SU-DHL-6 (cell line): ENCODE results near the gene RFXANK.
A peak's percentile ranks its signal among the peaks of the same experiment; 100 is the strongest.

Experiments used
- H2AFZ ChIP-seq: fragments of 200-600 bp; sonication (generic); 2 replicates; pipeline ENCODE4 v1.6.1; 2014; ENCODE audit warnings: low read depth, mild to moderate bottlenecking, moderate library complexity, mixed read lengths, antibody characterized with exemption, low read length; ENCODE audit not compliant: severe bottlenecking
- H3F3A ChIP-seq: fragments of 200-600 bp; shearing (Covaris generic); 2 replicates; pipeline ENCODE4 v1.6.0; 2016; ENCODE audit warnings: antibody characterized with exemption, mild to moderate bottlenecking; ENCODE audit not compliant: insufficient read depth
- H3K27ac ChIP-seq: fragments of 200-600 bp; sonication (generic); 2 replicates; pipeline ENCODE4 v1.5.1; 2016; ENCODE audit warnings: low read depth, mild to moderate bottlenecking, low read length, moderate library complexity, mixed read lengths
- H3K27me3 ChIP-seq: fragments of 200-600 bp; sonication (generic), shearing (Covaris generic); 2 replicates; pipeline ENCODE4 v1.6.0; 2014; ENCODE audit warnings: mild to moderate bottlenecking, low read length
- H3K36me3 ChIP-seq: fragments of 200-600 bp; sonication (generic); 2 replicates; pipeline ENCODE4 v1.6.1; 2014; ENCODE audit warnings: mild to moderate bottlenecking, low read length, mixed read lengths
- H3K4me2 ChIP-seq: fragments of 300-600, 200-600 bp; shearing (Covaris generic), sonication (generic); 2 replicates; pipeline ENCODE4 v1.6.0; 2014; ENCODE audit warnings: low read length, low read depth, mild to moderate bottlenecking; ENCODE audit not compliant: poor library complexity, severe bottlenecking
- H3K4me3 ChIP-seq: fragments of 200-600 bp; sonication (generic); 2 replicates; pipeline ENCODE4 v1.5.1; 2014; ENCODE audit warnings: antibody characterized with exemption, low read length, mild to moderate bottlenecking, mixed read lengths; ENCODE audit not compliant: insufficient read depth, poor library complexity, severe bottlenecking
- H3K79me2 ChIP-seq: fragments of 200-600 bp; sonication (generic); 2 replicates; pipeline ENCODE4 v1.6.1; 2014; ENCODE audit warnings: mild to moderate bottlenecking, low read length, moderate library complexity; ENCODE audit not compliant: insufficient read depth
- H3K9ac ChIP-seq: fragments of 200-600 bp; sonication (generic); 2 replicates; pipeline ENCODE4 v1.7.0; 2014; ENCODE audit warnings: mild to moderate bottlenecking, low read length
- H3K9me2 ChIP-seq: fragments of 200-600 bp; sonication (generic); replicated peaks from 2 replicates; pipeline ENCODE4 v1.6.1; 2014; ENCODE audit warnings: low read length; ENCODE audit not compliant: insufficient read depth
- H3K9me3 ChIP-seq: fragments of 200-600 bp; sonication (generic); 2 replicates; pipeline ENCODE4 v1.6.1; 2014; ENCODE audit warnings: low read length, mixed read lengths; ENCODE audit not compliant: insufficient read depth
- H4K20me1 ChIP-seq: fragments of 200-600 bp; sonication (generic); 2 replicates; pipeline ENCODE4 v1.6.1; 2014; ENCODE audit warnings: low read depth, mild to moderate bottlenecking, antibody characterized with exemption, low read length, moderate library complexity, mixed read lengths
- CTCF ChIP-seq: fragments of 200-600 bp; sonication (generic); IDR thresholded peaks from one replicate; pipeline ENCODE4 v1.5.1; 2017; ENCODE audit warnings: antibody characterized with exemption, mild to moderate bottlenecking, low read length, moderate library complexity; ENCODE audit not compliant: insufficient read depth, poor library complexity, severe bottlenecking
- EZH2phosphoT487 ChIP-seq: fragments of 200-600 bp; sonication (generic), shearing (Covaris generic); conservative IDR thresholded peaks from 2 replicates; pipeline ENCODE4 v1.6.1; 2018; ENCODE audit warnings: mild to moderate bottlenecking, antibody characterized with exemption, low read length, moderate library complexity, mixed read lengths

RFXANK gene

GRCh38 chr19:19149435-19149834, 42.6 kb upstream of the RFXANK start:
- Histone ChIP-seq H3K9ac (no peak overlapping the region), H3K79me2 (peaks cover 20% of the 10 kb centered on the region), H3F3A (peaks cover 73% of the 10 kb centered on the region), H3K27me3 (no peaks in the 10 kb centered on the region), H3K27ac (peak overlapping the region; percentile 46), H3K4me2 (no peak overlapping the region), H3K9me2 (no peaks in the 10 kb centered on the region), H4K20me1 (no peaks in the 10 kb centered on the region; the same call in 1 of the 2 replicates), H3K4me3 (no peak overlapping the region), H3K9me3 (no peaks in the 10 kb centered on the region), H2AFZ (no peak overlapping the region), H3K36me3 (peaks cover 10% of the 10 kb centered on the region)
- TF ChIP-seq CTCF (no peak), EZH2phosphoT487 (no peak)

- Histone ChIP-seq H3K4me3 (no peak overlapping the region), H2AFZ (no peak overlapping the region), H3K79me2 (peaks cover 29% of the 10 kb centered on the region), H3K9ac (peak overlapping the region; percentile 25; the same call in 1 of the 2 replicates), H3K36me3 (peaks cover 10% of the 10 kb centered on the region), H3K27ac (peak overlapping the region; percentile 99), H3F3A (peaks cover 72% of the 10 kb centered on the region), H3K9me2 (no peaks in the 10 kb centered on the region), H3K4me2 (peak overlapping the region; percentile 0), H4K20me1 (no peaks in the 10 kb centered on the region; the same call in 1 of the 2 replicates), H3K27me3 (no peaks in the 10 kb centered on the region), H3K9me3 (no peaks in the 10 kb centered on the region)
- TF ChIP-seq EZH2phosphoT487 = no peak
- TF ChIP-seq CTCF = no peak
Observed at GRCh38 chr19:19151418-19151817, 40.6 kb upstream of the RFXANK start.

- H2AFZ ChIP-seq = no peak overlapping the region
- peak overlapping the region; percentile 43 for H3K4me2 ChIP-seq
- peak overlapping the region; percentile 42 for H3K9ac ChIP-seq
- H3K36me3 ChIP-seq = peaks cover 4% of the 10 kb centered on the region
- H3K9me3 ChIP-seq = no peaks in the 10 kb centered on the region
- TF ChIP-seq CTCF (no peak), EZH2phosphoT487 (no peak)
- H3K27ac ChIP-seq = peak overlapping the region; percentile 99
- H3K79me2 ChIP-seq = peaks cover 36% of the 10 kb centered on the region
- no peaks in the 10 kb centered on the region; the same call in 1 of the 2 replicates for H4K20me1 ChIP-seq
- H3K27me3 ChIP-seq = no peaks in the 10 kb centered on the region
- H3F3A ChIP-seq = peaks cover 72% of the 10 kb centered on the region
- H3K9me2 ChIP-seq = no peaks in the 10 kb centered on the region
- no peak overlapping the region for H3K4me3 ChIP-seq
Observed at GRCh38 chr19:19152668-19153384, 39.2 kb upstream of the RFXANK start.
